ENCODE measurements around the gene BFSP1. TPM values are rescaled to one million over a fixed set of nuclear protein-coding genes. Genes with fewer than 3 reads are reported as not detected.

The BFSP1 gene
- total RNA-seq, 4 donors from 2014 or later = 0.33 to 1.1 (median 0.64) TPM

- TF ChIP-seq CTCF (IDR thresholded peaks at IDR 0.05; ENCODE audit: low read depth) = no peak
Measured at GRCh38 chr20:17541596-17541995, 10.4 kb upstream of the BFSP1 start.

GRCh38 chr20:17538517-17539170, 7.5 kb upstream of the BFSP1 start:
- TF ChIP-seq CTCF (IDR thresholded peaks at IDR 0.05; ENCODE audit: low read depth) = no peak

DNA sequence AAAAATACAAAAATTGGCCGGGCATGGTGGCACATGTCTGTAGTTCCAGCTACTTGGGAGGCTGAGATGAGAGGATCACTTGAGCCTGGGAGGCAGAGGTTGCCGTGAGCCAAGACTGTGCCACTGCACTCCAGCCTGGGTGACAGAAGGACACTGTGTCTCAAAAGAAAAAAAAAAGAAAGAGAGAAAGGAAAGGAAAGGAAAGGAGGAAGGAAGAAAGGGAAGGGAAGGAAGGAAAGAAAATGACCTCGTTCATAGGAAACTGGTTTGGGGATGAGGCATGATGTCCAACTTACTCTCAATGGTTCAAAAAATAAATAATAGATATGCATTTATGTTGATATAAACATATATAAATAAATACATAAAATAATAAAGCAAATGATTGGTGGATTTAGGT, 6.8 kb upstream of the BFSP1 start:
- no peak for TF ChIP-seq CTCF (IDR thresholded peaks at IDR 0.05; ENCODE audit: low read depth)

DNA sequence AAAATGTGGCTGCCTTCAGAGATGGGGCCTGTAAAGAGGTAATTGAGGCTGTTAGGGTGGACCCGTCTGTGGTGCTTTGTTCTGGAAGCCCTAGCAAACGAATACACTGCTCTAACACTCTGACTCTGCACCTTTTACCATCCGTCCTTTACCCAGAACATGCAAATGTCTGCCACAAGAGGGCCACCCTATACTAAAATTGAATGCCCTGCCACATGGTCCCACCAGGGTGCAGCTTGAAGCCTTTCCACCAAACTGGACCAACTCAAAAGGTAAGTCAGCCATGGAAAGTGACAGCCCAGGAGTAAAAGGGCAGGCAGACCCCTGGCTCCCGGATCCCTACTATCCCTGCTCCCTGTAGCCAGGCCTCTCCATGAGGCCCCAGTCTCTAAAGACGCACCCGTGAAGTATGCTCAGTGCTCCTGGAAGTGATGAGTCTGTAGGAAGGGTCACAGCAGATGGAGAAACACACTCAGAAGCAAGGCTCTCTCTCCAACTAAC, 5.8 kb upstream of the BFSP1 start:
- TF ChIP-seq CTCF (IDR thresholded peaks at IDR 0.05; ENCODE audit: low read depth) = no peak

DNA sequence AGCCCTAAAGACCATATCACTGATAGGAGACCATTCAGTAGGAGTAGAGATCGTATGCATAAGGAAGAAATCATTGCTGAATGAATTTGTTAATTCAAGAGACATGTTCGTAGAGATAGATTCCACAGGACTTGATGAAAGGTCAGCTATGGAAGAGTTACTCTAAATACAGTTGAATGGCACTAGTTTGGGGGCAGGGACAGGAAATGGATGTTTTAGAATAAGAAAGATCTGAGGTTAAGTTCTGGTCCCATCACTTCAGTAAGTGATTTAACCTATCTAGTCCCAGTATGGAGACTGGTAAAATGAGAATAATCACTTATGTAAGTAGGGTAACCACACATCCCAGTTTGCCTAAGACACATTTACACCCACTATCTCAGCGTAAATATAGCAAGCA, 2.9 kb upstream of the BFSP1 start:
- no peak for TF ChIP-seq CTCF (IDR thresholded peaks at IDR 0.05; ENCODE audit: low read depth)

- no peak for TF ChIP-seq CTCF (IDR thresholded peaks at IDR 0.05; ENCODE audit: low read depth)
Measured at GRCh38 chr20:17533396-17533795, 2.2 kb upstream of the BFSP1 start.

DNA sequence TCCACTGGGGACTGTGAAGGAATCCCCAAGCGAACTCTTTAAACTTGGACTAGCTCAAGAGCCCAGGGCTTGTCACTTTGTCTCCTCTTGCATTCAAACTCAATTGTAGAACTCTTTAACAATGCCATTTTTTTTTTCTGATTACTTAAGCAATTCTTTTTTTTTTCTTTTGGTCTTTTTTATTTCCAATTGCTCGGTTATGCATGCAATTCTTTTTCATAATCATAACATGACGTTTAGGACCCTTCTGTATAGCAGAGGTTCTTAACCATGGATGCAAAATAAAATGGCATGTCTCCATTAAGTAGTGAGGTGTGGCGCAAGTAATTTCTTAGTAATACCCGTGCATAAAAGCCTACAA, 466 bp upstream of the BFSP1 start:
- TF ChIP-seq CTCF (IDR thresholded peaks at IDR 0.05; ENCODE audit: low read depth) = no peak

Data from subcutaneous adipose tissue (tissue), 4 donors.